GM15510 (cell line): ENCODE data around the gene OAS2.

Source experiments
- POLR2A ChIP-seq: IDR thresholded peaks from 3 replicates; pipeline ENCODE4 v1.6.1; 2011; ENCODE audit warnings: borderline replicate concordance; ENCODE audit not compliant: insufficient read length; ENCODE audit errors: extremely low read depth

Gene OAS2

GRCh38 chr12:113022563-113023297, 44.4 kb downstream of the OAS2 start:
- TF ChIP-seq POLR2A, result no peak

- no peak for TF ChIP-seq POLR2A
These were observed 49.4 kb downstream of the OAS2 start for GRCh38 chr12:113027726-113028125.

- TF ChIP-seq POLR2A, result no peak
These were observed 52.7 kb downstream of the OAS2 start for GRCh38 chr12:113030875-113031525.

GRCh38 chr12:113039911-113040445, 61.7 kb downstream of the OAS2 start:
- no peak for TF ChIP-seq POLR2A

GRCh38 chr12:113040722-113041171, 62.4 kb downstream of the OAS2 start:
- no peak for TF ChIP-seq POLR2A

- no peak for TF ChIP-seq POLR2A
These were observed 63.2 kb downstream of the OAS2 start for GRCh38 chr12:113041560-113041959.

GRCh38 chr12:113043240-113043639, 64.9 kb downstream of the OAS2 start:
- no peak for TF ChIP-seq POLR2A

GRCh38 chr12:113044516-113044915, 66.2 kb downstream of the OAS2 start:
- no peak for TF ChIP-seq POLR2A

GRCh38 chr12:113048716-113049127, 70.4 kb downstream of the OAS2 start:
- no peak for TF ChIP-seq POLR2A

GRCh38 chr12:113049976-113050742, 71.8 kb downstream of the OAS2 start:
- TF ChIP-seq POLR2A, result no peak

GRCh38 chr12:113050795-113051194, 72.5 kb downstream of the OAS2 start:
- no peak for TF ChIP-seq POLR2A

- no peak for TF ChIP-seq POLR2A
These were observed 73.4 kb downstream of the OAS2 start for GRCh38 chr12:113051759-113052158.

GRCh38 chr12:113052326-113052725, 74.0 kb downstream of the OAS2 start:
- no peak for TF ChIP-seq POLR2A

- no peak for TF ChIP-seq POLR2A
These were observed 76.7 kb downstream of the OAS2 start for GRCh38 chr12:113054948-113055486.
